Thyroid gland (tissue), 4 donors: Measurements from ENCODE around the gene TSEN34.
"Not testable (repeated sequence)": the region's sequence is repeated elsewhere in the genome, so short reads cannot be mapped to it uniquely, and the experiment has no call there.

ENCODE experiments used
- POLR2A ChIP-seq, 2 donors: fragments of 450-650 bp; IDR thresholded peaks; one replicate each; pipeline ENCODE4 v1.6.1; 2017; ENCODE audit warnings: antibody characterized with exemption in 2 of 2, mild to moderate bottlenecking in 2 of 2, moderate library complexity in 1 of 2
- TF ChIP-seq, protein P1 (sequence below), 6 experiments: fragments of 200-600 bp in 3 of 6; fragments of 450-650 bp in 3 of 6; sonication (generic) in 3 of 6; IDR thresholded peaks; one replicate each; pipeline ENCODE4 v1.5.1; 2016 to 2019; ENCODE audit warnings: antibody characterized with exemption in 6 of 6, mild to moderate bottlenecking in 2 of 6, inconsistent platforms in 1 of 6, moderate library complexity in 1 of 6

DNA sequence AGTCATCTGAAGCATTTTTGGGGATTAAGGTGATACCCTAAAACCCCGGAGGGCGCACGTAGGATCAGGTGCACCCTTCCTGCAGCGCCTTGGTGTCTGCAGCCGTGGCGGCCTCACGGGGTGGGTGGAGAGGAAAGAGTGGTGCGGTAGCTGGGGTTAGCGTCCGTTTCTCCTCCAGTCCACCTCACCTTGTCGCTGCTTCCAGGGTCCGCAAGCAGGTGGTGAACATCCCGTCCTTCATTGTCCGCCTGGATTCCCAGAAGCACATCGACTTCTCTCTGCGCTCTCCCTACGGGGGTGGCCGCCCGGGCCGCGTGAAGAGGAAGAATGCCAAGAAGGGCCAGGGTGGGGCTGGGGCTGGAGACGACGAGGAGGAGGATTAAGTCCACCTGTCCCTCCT, 16.1 kb downstream of the TSEN34 start:
- TF ChIP-seq, protein P1, sequence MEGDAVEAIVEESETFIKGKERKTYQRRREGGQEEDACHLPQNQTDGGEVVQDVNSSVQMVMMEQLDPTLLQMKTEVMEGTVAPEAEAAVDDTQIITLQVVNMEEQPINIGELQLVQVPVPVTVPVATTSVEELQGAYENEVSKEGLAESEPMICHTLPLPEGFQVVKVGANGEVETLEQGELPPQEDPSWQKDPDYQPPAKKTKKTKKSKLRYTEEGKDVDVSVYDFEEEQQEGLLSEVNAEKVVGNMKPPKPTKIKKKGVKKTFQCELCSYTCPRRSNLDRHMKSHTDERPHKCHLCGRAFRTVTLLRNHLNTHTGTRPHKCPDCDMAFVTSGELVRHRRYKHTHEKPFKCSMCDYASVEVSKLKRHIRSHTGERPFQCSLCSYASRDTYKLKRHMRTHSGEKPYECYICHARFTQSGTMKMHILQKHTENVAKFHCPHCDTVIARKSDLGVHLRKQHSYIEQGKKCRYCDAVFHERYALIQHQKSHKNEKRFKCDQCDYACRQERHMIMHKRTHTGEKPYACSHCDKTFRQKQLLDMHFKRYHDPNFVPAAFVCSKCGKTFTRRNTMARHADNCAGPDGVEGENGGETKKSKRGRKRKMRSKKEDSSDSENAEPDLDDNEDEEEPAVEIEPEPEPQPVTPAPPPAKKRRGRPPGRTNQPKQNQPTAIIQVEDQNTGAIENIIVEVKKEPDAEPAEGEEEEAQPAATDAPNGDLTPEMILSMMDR (IDR thresholded peaks at IDR 0.05): not testable (repeated sequence)
- not testable (repeated sequence) for TF ChIP-seq POLR2A (IDR thresholded peaks at IDR 0.05)
